Right lobe of liver (tissue), 4 donors: Measurements from ENCODE around the gene EPB41L4B.

Source experiments
- CTCF ChIP-seq, 4 donors: fragments of 200-600 bp in 3 of 4; fragments of 450-650 bp in 1 of 4; IDR thresholded peaks; one replicate each; pipeline versions ENCODE4 v1.5.1 to v1.8.0; 2016 to 2022; ENCODE audit warnings: antibody characterized with exemption in 4 of 4, mild to moderate bottlenecking in 2 of 4
- POLR2A ChIP-seq: fragments of 450-650 bp; IDR thresholded peaks from one replicate; pipeline ENCODE4 v1.6.1; 2017; ENCODE audit warnings: antibody characterized with exemption, mild to moderate bottlenecking
- donor health status: DM: no; HTN: no; CAD: no.
- donor health status: DM: no; HTN: no; CAD: no.
- donor health status: DM: no; HTN: yes; CAD: no.

GRCh38 chr9:109299891-109300290 lies 21.0 kb downstream of the EPB41L4B start:
- no peak for TF ChIP-seq CTCF (IDR thresholded peaks at IDR 0.05)
- no peak for TF ChIP-seq POLR2A
